ENCODE results near the gene SLC35B1.

GRCh38 chr17:49727380-49727779, 19.6 kb upstream of the SLC35B1 start:
- TF ChIP-seq CTCF (IDR thresholded peaks at IDR 0.05; ENCODE audit: low read length) (no peak), EZH2 (IDR thresholded peaks at IDR 0.05; ENCODE audit: borderline replicate concordance, low read length) (no peak)
